GM12878 (cell line): ENCODE measurements around the gene CKLF.

ENCODE experiments used
- BHLHE40 ChIP-seq, 2 experiments: fragments of 450-650 bp in 1 of 2; IDR thresholded peaks; 2 replicates each; pipeline ENCODE4 v1.6.1; 2011 to 2017; ENCODE audit warnings: low read depth in 2 of 2, borderline replicate concordance in 1 of 2, improper control_type of control experiment in 1 of 2, low read length in 1 of 2, mild to moderate bottlenecking in 1 of 2
- CEBPB ChIP-seq, 2 experiments: fragments of 150-350 bp in 1 of 2; IDR thresholded peaks; 2 replicates each; pipeline ENCODE4 v1.6.1; 2012 to 2014; ENCODE audit warnings: low read depth in 2 of 2, low read length in 2 of 2, borderline replicate concordance in 1 of 2, inconsistent platforms in 1 of 2
- GATAD2B ChIP-seq: fragments of 450-650 bp; conservative IDR thresholded peaks from 2 replicates; pipeline ENCODE4 v1.6.1; 2017; ENCODE audit warnings: low read depth, mild to moderate bottlenecking, moderate library complexity
- IKZF1 ChIP-seq: fragments of 450-650 bp; conservative IDR thresholded peaks from 2 replicates; pipeline ENCODE4 v1.6.1; 2017; ENCODE audit warnings: antibody characterized with exemption, mild to moderate bottlenecking
- NRF1 ChIP-seq: conservative IDR thresholded peaks from 2 replicates; pipeline ENCODE4 v1.6.1; 2011; ENCODE audit warnings: mild to moderate bottlenecking, low read depth, low read length, improper control_type of control experiment
- POLR2A ChIP-seq: IDR thresholded peaks from 2 replicates; pipeline ENCODE4 v1.6.1; 2011; ENCODE audit warnings: low read depth, mild to moderate bottlenecking, low read length
- REST ChIP-seq: IDR thresholded peaks from 2 replicates; pipeline ENCODE4 v1.6.1; 2012; ENCODE audit warnings: mild to moderate bottlenecking, low read depth, low read length
- SMC3 ChIP-seq: IDR thresholded peaks from 2 replicates; pipeline ENCODE4 v1.6.1; 2011; ENCODE audit warnings: low read length, improper control_type of control experiment, borderline replicate concordance
- ZNF274 ChIP-seq: IDR thresholded peaks from one replicate; pipeline ENCODE4 v1.8.0; 2011; ENCODE audit not compliant: insufficient read length, insufficient read depth
- TF ChIP-seq, protein P1 (sequence below), 3 experiments: IDR thresholded peaks in 2 of 3; conservative IDR thresholded peaks in 1 of 3; 2 replicates each; pipeline ENCODE4 v1.5.1; 2011; ENCODE audit warnings: low read depth in 3 of 3, low read length in 3 of 3, mild to moderate bottlenecking in 3 of 3, control low read depth in 2 of 3, moderate library complexity in 2 of 3, inconsistent platforms in 1 of 3, mixed read lengths in 1 of 3; ENCODE audit not compliant: control insufficient read depth in 2 of 3, insufficient read depth in 1 of 3; ENCODE audit errors: extremely low read depth in 1 of 3

DNA sequence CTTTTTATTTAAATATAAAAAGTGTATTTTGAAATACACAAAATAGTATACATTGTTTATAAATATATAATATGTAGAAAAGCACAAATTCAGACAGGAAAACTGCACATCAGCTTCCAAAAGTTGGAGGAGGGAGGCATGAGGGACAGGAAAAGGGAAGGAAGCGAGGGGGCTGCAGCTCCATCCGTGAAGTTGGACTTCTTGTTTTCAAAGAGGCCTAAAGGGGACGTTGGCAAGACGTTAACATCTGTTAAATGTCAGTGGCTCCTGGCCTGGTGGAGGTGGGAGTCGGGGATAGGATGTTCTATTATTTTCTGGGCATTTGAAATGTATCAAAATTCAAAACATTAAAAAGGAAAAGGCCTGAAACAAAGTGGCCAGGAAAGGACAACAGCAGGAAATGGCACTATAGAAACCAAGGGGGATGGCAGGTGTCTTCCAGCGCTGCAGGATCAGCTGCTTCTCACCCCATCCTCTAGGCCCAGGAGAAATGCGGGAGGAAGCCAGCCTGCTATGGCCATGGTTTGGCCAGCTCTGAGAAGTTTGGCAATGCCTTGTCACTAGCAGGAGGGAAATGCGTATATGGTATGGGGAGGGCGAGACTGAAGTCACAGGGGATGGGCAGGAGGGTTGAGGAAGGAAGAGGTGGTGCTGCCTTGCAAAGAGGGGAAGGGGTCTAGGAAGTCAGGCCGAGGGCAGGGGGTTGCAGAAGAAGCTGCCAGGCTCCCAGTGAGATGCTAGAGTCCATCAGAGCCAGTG is 33.3 kb downstream of the CKLF start:
- TF ChIP-seq, protein P1, sequence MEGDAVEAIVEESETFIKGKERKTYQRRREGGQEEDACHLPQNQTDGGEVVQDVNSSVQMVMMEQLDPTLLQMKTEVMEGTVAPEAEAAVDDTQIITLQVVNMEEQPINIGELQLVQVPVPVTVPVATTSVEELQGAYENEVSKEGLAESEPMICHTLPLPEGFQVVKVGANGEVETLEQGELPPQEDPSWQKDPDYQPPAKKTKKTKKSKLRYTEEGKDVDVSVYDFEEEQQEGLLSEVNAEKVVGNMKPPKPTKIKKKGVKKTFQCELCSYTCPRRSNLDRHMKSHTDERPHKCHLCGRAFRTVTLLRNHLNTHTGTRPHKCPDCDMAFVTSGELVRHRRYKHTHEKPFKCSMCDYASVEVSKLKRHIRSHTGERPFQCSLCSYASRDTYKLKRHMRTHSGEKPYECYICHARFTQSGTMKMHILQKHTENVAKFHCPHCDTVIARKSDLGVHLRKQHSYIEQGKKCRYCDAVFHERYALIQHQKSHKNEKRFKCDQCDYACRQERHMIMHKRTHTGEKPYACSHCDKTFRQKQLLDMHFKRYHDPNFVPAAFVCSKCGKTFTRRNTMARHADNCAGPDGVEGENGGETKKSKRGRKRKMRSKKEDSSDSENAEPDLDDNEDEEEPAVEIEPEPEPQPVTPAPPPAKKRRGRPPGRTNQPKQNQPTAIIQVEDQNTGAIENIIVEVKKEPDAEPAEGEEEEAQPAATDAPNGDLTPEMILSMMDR (IDR thresholded peaks at IDR 0.05 in 2 of 3, conservative IDR thresholded peaks at IDR 0.05 in 1 of 3; ENCODE audit: control insufficient read depth in 2 of 3, extremely low read depth in 1 of 3, insufficient read depth in 1 of 3, low read depth in 3 of 3, low read length in 3 of 3), result no peak
- TF ChIP-seq IKZF1, result no peak
- TF ChIP-seq CEBPB (IDR thresholded peaks at IDR 0.05; ENCODE audit: borderline replicate concordance in 1 of 2, low read depth in 2 of 2, low read length in 2 of 2), result no peak
- no peak for TF ChIP-seq SMC3
- no peak for TF ChIP-seq BHLHE40 (IDR thresholded peaks at IDR 0.05; ENCODE audit: borderline replicate concordance in 1 of 2, low read depth in 2 of 2, low read length in 1 of 2)
- no peak for TF ChIP-seq NRF1
- no peak for TF ChIP-seq REST
- TF ChIP-seq POLR2A, result no peak
- TF ChIP-seq GATAD2B, result no peak
- TF ChIP-seq ZNF274, result no peak
